Stimulated activated CD4-positive, alpha-beta T cell treated with anti-CD3 and anti-CD28 coated beads, Interleukin-4, amount 100 ng/mL, for 4 hours (primary cell): Measurements from ENCODE around the gene PLA2G2C.

Experiments
- DNase-seq, 2 experiments: peaks; one replicate each; pipeline ENCODE4 v3.0.0-alpha.2; 2020

The PLA2G2C gene

GRCh38 chr1:20202166-20202565 is 15.8 kb upstream of the PLA2G2C start:
- DNase-seq: no peak

GRCh38 chr1:20200966-20201365 is 14.6 kb upstream of the PLA2G2C start:
- no peak for DNase-seq

DNA sequence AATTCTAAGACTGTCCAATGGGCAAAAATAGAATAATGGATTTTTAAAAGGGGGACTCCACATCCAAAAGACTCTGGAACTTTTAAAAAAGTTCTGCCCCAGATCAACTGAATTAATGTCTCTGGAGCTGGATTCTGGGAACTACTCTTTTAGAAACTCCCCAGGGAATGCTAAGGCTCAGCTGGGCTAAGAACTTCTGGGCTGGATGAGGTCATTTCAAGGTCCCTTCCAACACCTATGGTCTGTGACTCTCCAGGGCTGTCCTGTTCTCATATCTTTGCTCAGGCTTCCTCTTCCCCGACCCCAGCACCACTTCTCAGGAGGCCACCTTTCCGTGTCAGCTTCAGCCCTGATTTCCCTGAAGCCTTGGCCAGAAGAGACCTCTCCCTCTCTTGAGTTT is 13.5 kb upstream of the PLA2G2C start:
- DNase-seq: no peak

GRCh38 chr1:20199403-20199802 is 13.1 kb upstream of the PLA2G2C start:
- no peak for DNase-seq

DNA sequence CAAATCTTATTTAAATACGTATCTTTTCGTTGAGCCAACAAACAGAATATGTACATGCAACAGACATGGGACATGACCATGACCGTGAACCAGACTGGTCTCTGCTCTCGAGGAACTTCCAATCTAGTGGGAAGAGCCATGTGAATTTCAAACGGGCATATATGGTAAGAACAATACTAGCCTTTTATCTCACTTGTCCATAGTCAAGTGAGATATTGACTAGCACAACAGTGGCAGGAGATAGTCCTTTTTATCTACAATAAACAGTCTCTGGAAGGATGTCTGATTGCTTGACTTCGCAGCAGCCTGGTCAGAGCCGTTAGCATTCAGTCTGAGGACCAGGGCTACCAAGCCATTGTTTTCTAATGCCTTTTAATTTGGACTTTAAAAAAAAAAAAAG is 12.6 kb upstream of the PLA2G2C start:
- DNase-seq: no peak

DNA sequence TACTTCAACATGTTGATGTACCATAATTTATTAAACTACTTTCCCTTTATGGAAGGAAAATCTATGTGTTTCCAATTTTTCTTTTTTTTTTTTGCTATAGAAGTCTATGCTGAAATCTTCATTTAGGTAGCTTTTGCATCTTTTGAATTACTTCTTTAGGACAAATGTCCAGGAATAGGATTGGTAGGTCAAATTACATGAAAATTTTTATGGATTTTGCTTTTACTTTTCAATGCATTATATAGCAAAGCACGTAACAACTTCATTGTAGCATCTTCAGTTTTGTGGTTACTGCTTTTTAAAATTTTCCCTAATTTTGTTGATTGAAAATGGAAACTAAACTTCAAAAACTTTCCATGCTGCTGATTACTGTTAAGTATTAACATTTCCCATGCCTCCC is 12.0 kb upstream of the PLA2G2C start:
- DNase-seq: no peak

DNA sequence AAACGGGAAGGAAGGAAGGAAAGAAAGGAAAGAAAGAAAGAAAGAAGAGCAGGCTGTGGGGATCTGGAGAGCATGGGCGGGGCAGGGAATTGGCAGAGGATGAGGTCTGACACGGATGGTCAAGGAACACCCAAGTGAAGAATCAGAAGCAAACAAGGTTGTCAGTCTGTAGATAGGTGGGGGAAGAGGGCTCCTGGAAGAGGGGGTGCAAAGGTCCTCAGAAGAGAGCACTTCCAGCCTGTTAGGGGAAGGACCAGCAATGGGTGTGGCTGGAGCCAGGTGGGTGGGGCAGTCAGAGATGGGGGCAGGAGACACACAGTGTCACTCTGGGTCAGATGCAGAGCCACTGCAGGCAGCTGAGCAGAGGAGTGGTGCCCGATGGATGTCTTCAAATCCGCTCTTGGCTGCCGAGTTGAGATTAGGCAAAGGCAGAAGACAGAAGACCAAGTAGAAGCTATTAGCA is 11.0 kb upstream of the PLA2G2C start:
- DNase-seq: no peak

GRCh38 chr1:20195462-20195780 is 9.1 kb upstream of the PLA2G2C start:
- no peak for DNase-seq

- peak; percentile 66 to 75 for DNase-seq
These were observed 8.6 kb upstream of the PLA2G2C start for GRCh38 chr1:20194757-20195461.

DNA sequence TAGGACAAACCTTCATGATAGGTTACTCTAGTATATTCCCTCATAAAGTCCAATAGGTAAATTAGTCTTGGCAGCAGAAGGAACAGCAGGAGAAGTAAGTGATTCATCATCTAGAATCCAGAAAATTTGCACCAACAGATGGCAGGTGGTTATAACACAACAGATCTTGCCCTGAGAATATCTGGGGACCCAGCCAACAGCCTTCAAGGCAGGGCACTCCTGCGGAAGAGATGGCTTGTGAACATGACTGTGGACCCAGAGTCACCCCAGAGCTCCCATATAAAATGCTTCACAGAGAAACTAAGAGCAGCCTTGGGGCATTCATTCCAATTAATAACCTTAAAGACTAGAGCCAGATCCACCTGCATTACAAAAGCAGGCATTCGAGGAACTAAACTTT is 7.9 kb upstream of the PLA2G2C start:
- DNase-seq: no peak

DNA sequence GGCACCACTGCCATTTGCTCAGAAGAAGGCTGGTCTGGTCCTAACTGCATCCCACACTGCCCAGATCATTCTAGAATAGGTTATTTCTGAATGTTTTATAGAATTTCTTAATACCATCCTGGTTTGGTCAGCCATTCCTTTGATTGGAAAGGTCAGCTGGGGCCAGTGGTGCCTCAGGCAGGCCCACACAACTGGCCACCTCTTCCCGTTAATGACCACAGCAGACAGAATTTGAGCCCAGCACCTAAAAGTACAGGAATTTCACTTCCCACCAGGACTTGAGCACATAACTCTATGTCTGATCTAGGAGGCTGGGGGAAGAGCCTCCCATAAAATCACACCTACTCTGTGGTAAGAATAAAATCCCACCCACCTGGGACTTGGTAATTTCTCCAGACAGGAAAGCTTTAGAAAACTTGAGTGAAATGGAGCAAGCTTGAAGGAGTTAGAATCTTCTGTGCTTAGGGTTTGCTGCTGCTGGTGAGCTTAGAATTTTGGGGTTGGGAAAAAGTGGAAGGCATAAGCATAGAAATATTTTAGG is 6.6 kb upstream of the PLA2G2C start:
- no peak for DNase-seq

DNA sequence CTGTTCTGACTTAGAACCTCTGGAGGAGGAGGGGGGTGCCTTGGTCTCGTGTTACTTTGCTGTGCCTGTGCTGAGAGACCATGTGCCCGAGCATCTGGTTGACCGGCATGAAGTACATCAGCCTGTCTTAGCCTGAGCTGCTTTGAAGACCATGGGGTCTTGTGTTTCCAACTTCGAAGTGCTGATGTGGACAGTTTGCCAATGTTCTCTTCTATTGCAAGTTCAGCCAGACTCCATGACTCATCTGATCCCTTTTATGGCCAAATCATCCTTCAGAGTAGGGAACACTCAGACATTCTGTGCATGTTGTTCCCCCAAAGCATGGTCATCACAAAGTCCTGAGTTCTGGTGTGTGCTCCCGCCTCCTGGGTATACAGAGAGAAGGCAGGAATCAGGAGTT is 6.0 kb upstream of the PLA2G2C start:
- no peak for DNase-seq

GRCh38 chr1:20191266-20191825 is 5.0 kb upstream of the PLA2G2C start:
- DNase-seq: no peak

DNA sequence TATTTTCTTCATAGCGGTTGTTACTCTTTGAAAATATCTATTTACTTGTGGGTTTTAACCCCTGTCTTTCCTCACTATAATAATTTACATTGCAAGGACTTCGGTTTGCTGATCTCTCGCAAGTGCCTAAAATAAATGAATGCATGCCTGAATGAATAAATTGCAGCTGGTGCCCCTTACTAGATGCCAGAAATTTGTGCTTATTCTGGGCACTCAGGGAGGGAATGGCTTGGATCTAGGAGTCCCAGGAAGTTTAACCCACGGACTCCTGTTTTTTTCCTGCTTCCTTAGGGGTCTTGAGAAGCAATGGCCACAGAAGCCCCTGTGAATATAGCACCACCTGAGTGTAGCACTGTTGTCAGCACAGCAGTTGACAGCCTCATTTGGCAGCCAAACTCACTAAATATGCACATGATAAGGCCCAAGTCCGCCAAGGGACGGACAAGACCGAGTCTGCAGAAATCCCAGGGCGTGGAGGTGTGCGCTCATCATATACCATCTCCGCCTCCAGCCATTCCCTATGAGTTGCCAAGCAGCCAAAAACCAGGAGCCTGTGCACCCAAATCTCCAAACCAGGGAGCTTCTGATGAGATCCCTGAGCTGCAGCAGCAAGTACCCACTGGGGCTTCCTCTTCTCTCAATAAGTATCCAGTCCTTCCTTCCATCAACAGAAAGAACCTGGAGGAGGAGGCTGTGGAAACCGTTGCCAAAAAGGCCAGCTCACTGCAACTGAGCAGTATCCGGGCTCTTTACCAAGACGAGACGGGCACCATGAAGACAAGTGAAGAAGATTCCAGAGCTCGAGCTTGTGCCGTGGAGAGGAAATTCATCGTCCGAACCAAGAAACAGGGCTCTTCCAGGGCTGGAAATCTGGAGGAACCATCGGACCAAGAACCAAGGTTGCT is 4.2 kb upstream of the PLA2G2C start:
- DNase-seq: no peak

GRCh38 chr1:20189664-20190063 is 3.3 kb upstream of the PLA2G2C start:
- no peak for DNase-seq

- no peak for DNase-seq
These were observed 2.1 kb upstream of the PLA2G2C start for GRCh38 chr1:20188455-20188817.

- DNase-seq: no peak
These were observed 1.6 kb upstream of the PLA2G2C start for GRCh38 chr1:20187813-20188454.

GRCh38 chr1:20187103-20187812 is 940 bp upstream of the PLA2G2C start:
- no peak for DNase-seq

- DNase-seq: peak; percentile 34 to 51
These were observed 1.1 kb downstream of the PLA2G2C start for GRCh38 chr1:20184997-20185833.

- DNase-seq: no peak
These were observed 1.8 kb downstream of the PLA2G2C start for GRCh38 chr1:20184481-20184900.

- DNase-seq: no peak
These were observed 2.6 kb downstream of the PLA2G2C start for GRCh38 chr1:20183616-20184271.
